RWPE2 (cell line): Measurements from ENCODE around the gene MUC13.

Experiments
- ATAC-seq: fragments of 200-7000 bp; cut with Tn5 transposase; 3 replicates; pipeline ENCODE4 v1.9.1; 2021; ENCODE audit warnings: low read depth
- DNase-seq: peaks from one replicate; pipeline ENCODE4 v3.0.0-alpha.2; 2020; ENCODE audit warnings: low spot score
- H3K27ac ChIP-seq: fragments of 450-650 bp; 2 replicates; pipeline ENCODE4 v1.5.1; 2017; ENCODE audit warnings: mild to moderate bottlenecking; ENCODE audit not compliant: poor library complexity, severe bottlenecking
- H3K27me3 ChIP-seq: fragments of 250-450 bp; sonication (Bioruptor Pico); 2 replicates; pipeline ENCODE4 v1.5.1; 2021; ENCODE audit warnings: mild to moderate bottlenecking, moderate library complexity; ENCODE audit not compliant: insufficient read depth, poor library complexity, severe bottlenecking
- H3K36me3 ChIP-seq: fragments of 250-450 bp; sonication (Bioruptor Pico); 2 replicates; pipeline ENCODE4 v1.5.1; 2020; ENCODE audit warnings: low read depth, mild to moderate bottlenecking, moderate library complexity
- H3K4me1 ChIP-seq: fragments of 250-450 bp; sonication (Bioruptor Pico); 2 replicates; pipeline ENCODE4 v1.5.1; 2021; ENCODE audit warnings: mild to moderate bottlenecking, moderate library complexity; ENCODE audit not compliant: insufficient read depth, poor library complexity, severe bottlenecking
- H3K4me3 ChIP-seq: fragments of 250-450 bp; sonication (Bioruptor Pico); 2 replicates; pipeline ENCODE4 v1.5.1; 2021; ENCODE audit warnings: mild to moderate bottlenecking, moderate library complexity; ENCODE audit not compliant: severe bottlenecking
- H3K9me3 ChIP-seq: fragments of 250-450 bp; sonication (Bioruptor Pico); 2 replicates; pipeline ENCODE4 v1.5.1; 2021; ENCODE audit warnings: mild to moderate bottlenecking, moderate library complexity; ENCODE audit not compliant: severe bottlenecking
- TF ChIP-seq, protein P1 (sequence below): fragments of 450-650 bp; IDR thresholded peaks from one replicate; pipeline ENCODE4 v1.5.1; 2017; ENCODE audit warnings: mild to moderate bottlenecking, moderate library complexity; ENCODE audit not compliant: poor library complexity, severe bottlenecking

The MUC13 gene

DNA sequence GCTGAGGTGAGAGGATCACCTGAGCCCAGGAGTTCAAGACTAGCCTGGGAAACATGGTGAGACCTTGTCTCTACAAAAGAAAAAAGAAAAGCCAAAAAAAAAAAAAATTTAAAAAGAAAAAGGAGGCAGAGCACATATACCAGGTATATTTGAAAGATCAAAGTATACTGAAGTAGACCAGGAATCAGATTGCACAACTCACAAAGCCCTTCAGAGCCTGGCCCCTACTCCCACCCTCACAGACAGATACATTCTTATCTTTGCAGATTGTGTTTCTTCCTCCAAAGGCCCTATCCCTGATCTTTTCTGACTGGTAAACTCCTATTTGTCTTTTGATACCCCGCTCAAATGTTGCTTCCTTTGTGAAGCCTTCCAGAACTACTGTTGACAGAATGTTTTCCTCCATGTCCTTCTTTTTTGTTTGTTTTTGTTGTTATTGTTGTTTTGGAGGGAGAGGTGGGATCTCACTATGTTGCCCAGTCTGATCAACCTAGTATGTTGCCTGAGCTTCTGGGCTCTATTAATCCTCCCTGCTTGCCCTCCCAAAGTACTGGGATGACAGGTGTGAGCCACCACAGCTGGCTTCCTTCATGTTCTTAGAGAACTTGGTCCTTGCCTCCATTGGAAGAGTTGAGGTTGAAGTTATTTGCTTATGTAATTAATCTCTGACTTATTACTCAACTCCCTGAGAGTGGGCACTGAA lies 37.6 kb downstream of the MUC13 start:
- H3K4me3 ChIP-seq = no peak overlapping the region
- no peaks in the 10 kb centered on the region for H3K9me3 ChIP-seq
- ATAC-seq = no peak
- TF ChIP-seq, protein P1, sequence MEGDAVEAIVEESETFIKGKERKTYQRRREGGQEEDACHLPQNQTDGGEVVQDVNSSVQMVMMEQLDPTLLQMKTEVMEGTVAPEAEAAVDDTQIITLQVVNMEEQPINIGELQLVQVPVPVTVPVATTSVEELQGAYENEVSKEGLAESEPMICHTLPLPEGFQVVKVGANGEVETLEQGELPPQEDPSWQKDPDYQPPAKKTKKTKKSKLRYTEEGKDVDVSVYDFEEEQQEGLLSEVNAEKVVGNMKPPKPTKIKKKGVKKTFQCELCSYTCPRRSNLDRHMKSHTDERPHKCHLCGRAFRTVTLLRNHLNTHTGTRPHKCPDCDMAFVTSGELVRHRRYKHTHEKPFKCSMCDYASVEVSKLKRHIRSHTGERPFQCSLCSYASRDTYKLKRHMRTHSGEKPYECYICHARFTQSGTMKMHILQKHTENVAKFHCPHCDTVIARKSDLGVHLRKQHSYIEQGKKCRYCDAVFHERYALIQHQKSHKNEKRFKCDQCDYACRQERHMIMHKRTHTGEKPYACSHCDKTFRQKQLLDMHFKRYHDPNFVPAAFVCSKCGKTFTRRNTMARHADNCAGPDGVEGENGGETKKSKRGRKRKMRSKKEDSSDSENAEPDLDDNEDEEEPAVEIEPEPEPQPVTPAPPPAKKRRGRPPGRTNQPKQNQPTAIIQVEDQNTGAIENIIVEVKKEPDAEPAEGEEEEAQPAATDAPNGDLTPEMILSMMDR = no peak
- H3K27ac ChIP-seq = no peak overlapping the region
- no peaks in the 10 kb centered on the region for H3K36me3 ChIP-seq
- DNase-seq = no peak
- no peaks in the 10 kb centered on the region for H3K27me3 ChIP-seq
- peaks cover 5% of the 10 kb centered on the region for H3K4me1 ChIP-seq

DNA sequence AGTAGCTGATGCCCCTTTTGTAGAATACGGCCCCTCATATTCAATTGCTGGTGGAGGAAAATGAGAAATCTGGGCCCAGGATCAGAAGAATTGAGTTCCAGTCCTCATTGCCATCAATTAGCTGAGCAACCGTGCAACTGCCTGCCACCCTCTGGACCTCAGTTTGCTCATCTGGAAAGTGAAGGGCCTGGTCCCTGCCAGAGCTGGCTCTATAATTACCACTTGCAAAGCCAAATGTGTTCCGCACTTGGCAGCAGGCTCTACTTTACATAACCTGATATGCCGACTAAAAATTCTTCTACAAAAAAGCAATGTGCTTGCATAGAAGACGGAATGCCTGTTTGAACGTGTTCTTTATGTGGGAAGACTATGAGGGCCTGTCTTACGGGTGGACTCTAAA lies 38.8 kb downstream of the MUC13 start:
- no peak for ATAC-seq
- H3K36me3 ChIP-seq = no peaks in the 10 kb centered on the region
- no peak for DNase-seq

GRCh38 chr3:124893526-124893925 lies 41.0 kb downstream of the MUC13 start:
- TF ChIP-seq, protein P1 = no peak
- no peak; the same call in 2 of the 3 replicates for ATAC-seq
- Histone ChIP-seq H3K4me1 (peaks cover 11% of the 10 kb centered on the region), H3K27me3 (no peaks in the 10 kb centered on the region), H3K36me3 (no peaks in the 10 kb centered on the region), H3K27ac (no peak overlapping the region), H3K9me3 (no peaks in the 10 kb centered on the region), H3K4me3 (no peak overlapping the region)
- DNase-seq = no peak

More for the DNA sequence above, 38.8 kb downstream of the MUC13 start:
- Histone ChIP-seq H3K27ac (no peak overlapping the region), H3K4me3 (no peak overlapping the region), H3K4me1 (peaks cover 8% of the 10 kb centered on the region), H3K27me3 (no peaks in the 10 kb centered on the region), H3K9me3 (no peaks in the 10 kb centered on the region)
- TF ChIP-seq, protein P1 = no peak

GRCh38 chr3:124890573-124891190 lies 43.9 kb downstream of the MUC13 start:
- no peak for DNase-seq
- no peak overlapping the region for H3K27ac ChIP-seq
- peaks cover 12% of the 10 kb centered on the region for H3K4me1 ChIP-seq
- H3K27me3 ChIP-seq = no peaks in the 10 kb centered on the region
- H3K4me3 ChIP-seq = no peak overlapping the region
- no peak for ATAC-seq
- TF ChIP-seq, protein P1 = no peak
- H3K36me3 ChIP-seq = no peaks in the 10 kb centered on the region
- no peaks in the 10 kb centered on the region for H3K9me3 ChIP-seq
